PC-9 (cell line): Measurements from ENCODE around the gene IGF2BP2. TPM values are rescaled to one million over a fixed set of nuclear protein-coding genes. Genes with fewer than 3 reads are reported as not detected.
"Not testable (repeated sequence)": the region's sequence is repeated elsewhere in the genome, so short reads cannot be mapped to it uniquely, and the experiment has no call there.

Experiments used
- BruUV-seq: library from RNA; stranded (reverse); fragments of 400-500 nt; replicated peaks from 2 replicates; lab custom pipeline; 2021; lab: Mats Ljungman, UMichigan
- CTCF ChIA-PET: fragments of 300-600 bp; sonication (Branson Sonifier 250); formaldehyde crosslinking; loops from one replicate; lab custom pipeline; 2022; ENCODE audit warnings: antibody characterized with exemption; lab: Charles Lee
- POLR2A ChIA-PET: fragments of 300-600 bp; sonication (Branson Sonifier 250); formaldehyde crosslinking; loops from one replicate; lab custom pipeline; 2022; ENCODE audit warnings: antibody characterized with exemption; ENCODE audit not compliant: unreplicated experiment; lab: Charles Lee
- DNase-seq, 2 experiments: peaks; one replicate each; pipeline versions ENCODE4 v3.0.0 to v3.0.0-alpha.2; 2015 to 2022; ENCODE audit warnings: mixed read lengths in 1 of 2
- H2AFZ ChIP-seq: fragments of 200-600 bp; sonication (generic); 2 replicates; pipeline ENCODE4 v1.8.1; 2017; ENCODE audit warnings: antibody characterized with exemption
- H3F3A ChIP-seq: fragments of 200-600 bp; sonication (generic); 2 replicates; pipeline ENCODE4 v1.8.1; 2017; ENCODE audit warnings: antibody characterized with exemption, mild to moderate bottlenecking, low read depth; ENCODE audit not compliant: insufficient read depth
- H3K27ac ChIP-seq: fragments of 200-600 bp; sonication (generic); 2 replicates; pipeline ENCODE4 v1.6.1; 2016; ENCODE audit warnings: mixed run types
- H3K27me3 ChIP-seq: fragments of 200-600 bp; sonication (generic); 2 replicates; pipeline ENCODE4 v1.6.1; 2016; ENCODE audit warnings: low read depth, mixed run types; ENCODE audit not compliant: insufficient read depth
- H3K36me3 ChIP-seq: fragments of 200-600 bp; sonication (generic); 2 replicates; pipeline ENCODE4 v1.6.1; 2016; ENCODE audit warnings: low read depth, mixed run types
- H3K4me1 ChIP-seq: fragments of 200-600 bp; sonication (generic); replicated peaks from 2 replicates; pipeline ENCODE4 v1.6.1; 2016; ENCODE audit warnings: mixed run types; ENCODE audit not compliant: insufficient read depth
- H3K4me2 ChIP-seq: fragments of 200-600 bp; sonication (generic); 2 replicates; pipeline ENCODE4 v1.6.1; 2017; ENCODE audit warnings: mixed run types
- H3K4me3 ChIP-seq: fragments of 200-600 bp; sonication (generic); 2 replicates; pipeline ENCODE4 v1.6.1; 2016; ENCODE audit warnings: mixed run types
- H3K79me2 ChIP-seq: fragments of 200-600 bp; sonication (generic); 2 replicates; pipeline ENCODE4 v1.6.1; 2017; ENCODE audit warnings: low read depth, mixed run types
- H3K9me2 ChIP-seq: fragments of 200-600 bp; sonication (generic); 2 replicates; pipeline ENCODE4 v1.8.1; 2017; ENCODE audit warnings: mild to moderate bottlenecking; ENCODE audit not compliant: insufficient read depth
- H3K9me3 ChIP-seq: fragments of 200-600 bp; sonication (generic); 2 replicates; pipeline ENCODE4 v1.8.1; 2016; ENCODE audit warnings: low read depth; ENCODE audit not compliant: insufficient read depth
- H4K20me1 ChIP-seq: fragments of 200-600 bp; sonication (generic); 2 replicates; pipeline ENCODE4 v1.8.1; 2017; ENCODE audit not compliant: insufficient read depth
- EZH2 ChIP-seq: fragments of 200-600 bp; sonication (generic); IDR thresholded peaks from 2 replicates; pipeline ENCODE4 v1.8.0; 2017; ENCODE audit warnings: antibody characterized with exemption, low read depth
- intact Hi-C: fragments of 100-400 bp; cut with micrococcal nuclease; formaldehyde crosslinking; loops from one replicate; pipeline ENCODE4 v1.10.0; 2022; ENCODE audit not compliant: unreplicated experiment
- total RNA-seq: library from RNA; stranded (reverse); gene quantifications from 2 replicates; pipeline ENCODE4 v1.2.3, GENCODE V29; 2021
- TF ChIP-seq, protein P1 (sequence below): fragments of 200-600 bp; sonication (generic); conservative IDR thresholded peaks from 2 replicates; pipeline ENCODE4 v1.6.1; 2017; ENCODE audit warnings: mixed run types, antibody characterized with exemption, mild to moderate bottlenecking, moderate library complexity

IGF2BP2 gene
- total RNA-seq, 1 experiment from 2014 or later: 140 TPM

DNA sequence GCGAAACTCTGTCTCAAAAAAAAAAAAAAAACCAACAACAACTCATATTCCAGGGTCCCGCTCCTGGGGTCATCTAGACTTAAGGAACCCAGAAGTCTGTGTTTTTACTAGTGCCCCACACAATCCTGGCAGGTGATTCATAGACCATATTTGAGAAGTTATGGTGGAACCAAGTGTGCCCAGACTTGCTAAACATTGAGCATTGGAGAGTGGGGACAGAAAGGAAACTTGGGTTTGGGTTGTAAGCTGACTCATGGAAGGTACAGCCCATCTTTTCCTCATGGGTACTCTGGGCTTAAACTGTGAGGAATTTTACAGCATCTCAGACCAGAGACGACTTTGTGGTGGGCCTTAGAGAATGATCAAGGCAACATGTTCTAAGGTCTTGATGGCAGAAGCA lies 18.3 kb upstream of the IGF2BP2 start:
- H3K27me3 ChIP-seq: no peaks in the 10 kb centered on the region
- peaks cover 5% of the 10 kb centered on the region for H3K4me1 ChIP-seq
- CTCF ChIA-PET: no interaction called here
- no TSS peak for BruUV-seq
- no peak overlapping the region for H3K4me3 ChIP-seq
- no peaks in the 10 kb centered on the region; the same call in 1 of the 2 replicates for H3F3A ChIP-seq
- no peak overlapping the region for H2AFZ ChIP-seq
- no peak for DNase-seq
- no peak overlapping the region for H3K4me2 ChIP-seq
- H4K20me1 ChIP-seq: no peaks in the 10 kb centered on the region
- TF ChIP-seq, protein P1, sequence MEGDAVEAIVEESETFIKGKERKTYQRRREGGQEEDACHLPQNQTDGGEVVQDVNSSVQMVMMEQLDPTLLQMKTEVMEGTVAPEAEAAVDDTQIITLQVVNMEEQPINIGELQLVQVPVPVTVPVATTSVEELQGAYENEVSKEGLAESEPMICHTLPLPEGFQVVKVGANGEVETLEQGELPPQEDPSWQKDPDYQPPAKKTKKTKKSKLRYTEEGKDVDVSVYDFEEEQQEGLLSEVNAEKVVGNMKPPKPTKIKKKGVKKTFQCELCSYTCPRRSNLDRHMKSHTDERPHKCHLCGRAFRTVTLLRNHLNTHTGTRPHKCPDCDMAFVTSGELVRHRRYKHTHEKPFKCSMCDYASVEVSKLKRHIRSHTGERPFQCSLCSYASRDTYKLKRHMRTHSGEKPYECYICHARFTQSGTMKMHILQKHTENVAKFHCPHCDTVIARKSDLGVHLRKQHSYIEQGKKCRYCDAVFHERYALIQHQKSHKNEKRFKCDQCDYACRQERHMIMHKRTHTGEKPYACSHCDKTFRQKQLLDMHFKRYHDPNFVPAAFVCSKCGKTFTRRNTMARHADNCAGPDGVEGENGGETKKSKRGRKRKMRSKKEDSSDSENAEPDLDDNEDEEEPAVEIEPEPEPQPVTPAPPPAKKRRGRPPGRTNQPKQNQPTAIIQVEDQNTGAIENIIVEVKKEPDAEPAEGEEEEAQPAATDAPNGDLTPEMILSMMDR: no peak
- TF ChIP-seq EZH2: no peak
- H3K36me3 ChIP-seq: no peaks in the 10 kb centered on the region
- no peaks in the 10 kb centered on the region for H3K9me2 ChIP-seq
- POLR2A ChIA-PET: no interaction called here
- no peaks in the 10 kb centered on the region for H3K9me3 ChIP-seq
- intact Hi-C loops: no loop called here
- H3K79me2 ChIP-seq: no peaks in the 10 kb centered on the region
- H3K27ac ChIP-seq: no peak overlapping the region

DNA sequence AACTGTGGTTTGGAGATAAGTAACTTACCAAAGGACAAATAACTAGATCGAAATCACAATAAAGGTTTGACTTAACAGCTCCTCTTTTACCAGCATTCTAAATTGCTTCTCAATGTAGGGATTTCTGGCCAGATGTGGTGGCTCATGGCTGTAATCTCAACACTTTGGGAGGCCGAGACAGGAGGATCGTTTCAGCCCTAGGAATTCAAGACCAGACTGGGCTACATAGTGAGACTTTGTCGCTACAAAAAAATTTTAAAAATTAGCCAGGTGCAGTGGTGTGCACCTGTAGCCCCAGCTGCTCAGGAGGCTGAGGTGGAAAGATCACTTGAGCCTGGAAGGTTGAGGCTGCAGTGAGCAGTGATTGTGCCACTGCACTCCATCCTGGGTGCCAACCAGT lies 17.4 kb upstream of the IGF2BP2 start:
- no TSS peak for BruUV-seq
- no peak overlapping the region for H2AFZ ChIP-seq
- H3K9me3 ChIP-seq: no peaks in the 10 kb centered on the region
- no peak overlapping the region for H3K4me2 ChIP-seq
- CTCF ChIA-PET: interaction anchor here (0.5 to 0.7 kb wide), 2 partner anchors 14 to 183 kb away, joined by 3 to 8 read pairs; no protein-coding TSS in a partner anchor
- H3K36me3 ChIP-seq: no peaks in the 10 kb centered on the region
- H3K4me1 ChIP-seq: no peaks in the 10 kb centered on the region
- H3K27me3 ChIP-seq: no peaks in the 10 kb centered on the region
- no peaks in the 10 kb centered on the region; the same call in 1 of the 2 replicates for H3F3A ChIP-seq
- TF ChIP-seq EZH2: no peak
- TF ChIP-seq, protein P1: no peak
- POLR2A ChIA-PET: interaction anchor here (0.7 kb wide), 1 partner anchor 120 kb away, joined by 7 read pairs; no protein-coding TSS in a partner anchor
- no peaks in the 10 kb centered on the region for H3K79me2 ChIP-seq
- DNase-seq: no peak
- intact Hi-C loops: no loop called here
- H3K9me2 ChIP-seq: no peaks in the 10 kb centered on the region
- no peaks in the 10 kb centered on the region for H4K20me1 ChIP-seq
- no peak overlapping the region for H3K27ac ChIP-seq
- no peak overlapping the region for H3K4me3 ChIP-seq

DNA sequence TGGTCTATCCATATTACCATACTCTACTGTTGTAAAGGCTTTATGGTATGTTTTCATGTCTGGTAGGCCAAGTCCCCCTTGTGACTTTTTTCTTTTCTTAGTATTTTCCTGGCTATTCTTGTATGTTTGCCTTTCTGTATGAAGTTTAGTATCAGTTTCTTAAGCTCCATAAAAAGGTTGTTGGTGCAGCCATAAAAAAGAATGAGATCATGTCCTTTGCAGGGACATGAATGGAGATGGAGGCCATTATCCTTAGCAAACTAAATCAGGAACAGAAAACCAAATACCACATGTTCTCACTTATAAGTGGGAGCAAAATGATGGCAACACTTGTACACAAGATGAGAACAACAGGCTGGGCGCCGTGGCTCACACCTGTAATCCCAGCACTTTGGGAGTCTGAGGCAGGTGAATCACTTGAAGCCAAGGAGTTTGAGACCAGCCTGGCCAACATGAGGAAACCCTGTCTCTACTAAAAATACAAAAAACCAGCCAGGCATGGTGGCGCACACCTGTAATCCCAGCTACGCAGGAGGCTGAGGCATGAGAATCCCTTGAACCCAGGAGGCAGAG lies 13.7 kb upstream of the IGF2BP2 start:
- H2AFZ ChIP-seq, H3K36me3 ChIP-seq, intact Hi-C loops, BruUV-seq, H3K9me3 ChIP-seq, H3K4me2 ChIP-seq, H4K20me1 ChIP-seq, H3K4me3 ChIP-seq, CTCF ChIA-PET, H3K27me3 ChIP-seq, H3K27ac ChIP-seq, H3K79me2 ChIP-seq, H3K9me2 ChIP-seq, POLR2A ChIA-PET, H3K4me1 ChIP-seq, DNase-seq: not testable (repeated sequence)
- peaks cover 11% of the 10 kb centered on the region for H3F3A ChIP-seq
